ENCODE results near the gene GLCCI1.

DNA sequence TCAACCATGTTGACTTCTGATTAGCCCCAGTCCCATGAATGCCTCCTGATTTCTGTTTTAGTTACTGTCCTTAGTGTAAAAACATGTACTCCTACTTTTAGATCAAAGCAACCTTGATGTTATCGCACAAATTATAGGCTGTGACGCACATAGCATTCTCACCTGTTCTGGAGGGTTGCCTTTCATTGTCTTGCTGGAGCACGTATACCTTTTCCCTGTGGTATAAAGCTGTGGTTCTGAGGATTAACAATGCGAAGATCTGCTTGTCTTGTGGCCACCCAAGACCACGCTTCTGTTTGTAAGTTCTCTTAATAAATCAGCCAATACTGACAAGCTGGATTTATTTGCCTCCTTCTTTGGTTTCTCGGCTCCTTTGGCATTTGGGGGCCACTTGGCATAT is 30.1 kb upstream of the GLCCI1 start:
- TF ChIP-seq, protein P1, sequence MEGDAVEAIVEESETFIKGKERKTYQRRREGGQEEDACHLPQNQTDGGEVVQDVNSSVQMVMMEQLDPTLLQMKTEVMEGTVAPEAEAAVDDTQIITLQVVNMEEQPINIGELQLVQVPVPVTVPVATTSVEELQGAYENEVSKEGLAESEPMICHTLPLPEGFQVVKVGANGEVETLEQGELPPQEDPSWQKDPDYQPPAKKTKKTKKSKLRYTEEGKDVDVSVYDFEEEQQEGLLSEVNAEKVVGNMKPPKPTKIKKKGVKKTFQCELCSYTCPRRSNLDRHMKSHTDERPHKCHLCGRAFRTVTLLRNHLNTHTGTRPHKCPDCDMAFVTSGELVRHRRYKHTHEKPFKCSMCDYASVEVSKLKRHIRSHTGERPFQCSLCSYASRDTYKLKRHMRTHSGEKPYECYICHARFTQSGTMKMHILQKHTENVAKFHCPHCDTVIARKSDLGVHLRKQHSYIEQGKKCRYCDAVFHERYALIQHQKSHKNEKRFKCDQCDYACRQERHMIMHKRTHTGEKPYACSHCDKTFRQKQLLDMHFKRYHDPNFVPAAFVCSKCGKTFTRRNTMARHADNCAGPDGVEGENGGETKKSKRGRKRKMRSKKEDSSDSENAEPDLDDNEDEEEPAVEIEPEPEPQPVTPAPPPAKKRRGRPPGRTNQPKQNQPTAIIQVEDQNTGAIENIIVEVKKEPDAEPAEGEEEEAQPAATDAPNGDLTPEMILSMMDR (IDR thresholded peaks at IDR 0.05; ENCODE audit: low read depth, low read length), result no peak
- no peak for TF ChIP-seq EZH2phosphoT487 (IDR thresholded peaks at IDR 0.05; ENCODE audit: low read depth)
